GM23248 (cell line): ENCODE measurements around the gene RRBP1. TPM values are rescaled to one million over a fixed set of nuclear protein-coding genes. Genes with fewer than 3 reads are reported as not detected.

ENCODE experiments used
- DNase-seq: peaks from one replicate; pipeline ENCODE4 v3.0.0-alpha.2; 2015
- H2AFZ ChIP-seq: fragments of 200-600 bp; sonication (generic); 2 replicates; pipeline ENCODE4 v1.6.1; 2016; ENCODE audit warnings: antibody characterized with exemption
- H3F3A ChIP-seq: fragments of 200-600 bp; sonication (generic); 2 replicates; pipeline ENCODE4 v1.6.1; 2016; ENCODE audit warnings: mild to moderate bottlenecking, antibody characterized with exemption, mixed run types; ENCODE audit not compliant: insufficient read depth
- H3K27ac ChIP-seq: fragments of 200-600 bp; sonication (generic); 2 replicates; pipeline ENCODE4 v1.5.1; 2016; ENCODE audit warnings: mild to moderate bottlenecking
- H3K27me3 ChIP-seq: fragments of 200-600 bp; sonication (generic); replicated peaks from 2 replicates; pipeline ENCODE4 v1.6.1; 2016; ENCODE audit warnings: mild to moderate bottlenecking; ENCODE audit not compliant: insufficient read depth
- H3K36me3 ChIP-seq: fragments of 200-600 bp; sonication (generic); 2 replicates; pipeline ENCODE4 v1.6.1; 2016; ENCODE audit warnings: low read depth, mild to moderate bottlenecking
- H3K4me1 ChIP-seq: fragments of 200-600 bp; sonication (generic); 2 replicates; pipeline ENCODE4 v1.6.1; 2016; ENCODE audit warnings: mild to moderate bottlenecking; ENCODE audit not compliant: insufficient read depth
- H3K4me2 ChIP-seq: fragments of 200-600 bp; sonication (generic); one replicate; pipeline ENCODE4 v1.6.1; 2016; ENCODE audit warnings: mild to moderate bottlenecking; ENCODE audit not compliant: unreplicated experiment
- H3K4me3 ChIP-seq: fragments of 200-600 bp; sonication (generic); 2 replicates; pipeline ENCODE4 v1.5.1; 2016; ENCODE audit warnings: mild to moderate bottlenecking
- H3K79me2 ChIP-seq: fragments of 200-600 bp; sonication (generic); 2 replicates; pipeline ENCODE4 v1.6.1; 2016; ENCODE audit warnings: mild to moderate bottlenecking; ENCODE audit not compliant: insufficient read depth
- H3K9ac ChIP-seq: fragments of 200-600 bp; sonication (generic); 2 replicates; pipeline ENCODE4 v1.6.1; 2016; ENCODE audit warnings: mild to moderate bottlenecking
- H3K9me2 ChIP-seq: fragments of 200-600 bp; sonication (generic); 2 replicates; pipeline ENCODE4 v1.6.1; 2016; ENCODE audit warnings: mixed run types, mild to moderate bottlenecking, moderate library complexity; ENCODE audit not compliant: insufficient read depth
- H3K9me3 ChIP-seq: fragments of 200-600 bp; sonication (generic); one replicate; pipeline ENCODE4 v1.6.1; 2017; ENCODE audit warnings: low read depth
- H4K20me1 ChIP-seq: fragments of 200-600 bp; sonication (generic); 2 replicates; pipeline ENCODE4 v1.6.0; 2016; ENCODE audit not compliant: insufficient read depth
- EZH2 ChIP-seq: fragments of 200-600 bp; sonication (generic); IDR thresholded peaks from 2 replicates; pipeline ENCODE4 v1.6.1; 2018; ENCODE audit warnings: antibody characterized with exemption, mild to moderate bottlenecking; ENCODE audit not compliant: insufficient read depth, poor library complexity, severe bottlenecking
- EZH2phosphoT487 ChIP-seq: fragments of 200-600 bp; sonication (generic); IDR thresholded peaks from 2 replicates; pipeline ENCODE4 v1.6.1; 2018; ENCODE audit warnings: antibody characterized with exemption, moderate library complexity, mild to moderate bottlenecking, low read depth; ENCODE audit not compliant: insufficient read depth
- WGBS, 2 experiments: methylation state at CpG; one replicate each; pipeline ENCODE4 v1.1.6; 2015 to 2017; ENCODE audit warnings: low lambda C conversion rate in 2 of 2, low coverage in 1 of 2; ENCODE audit errors: missing lambda C conversion rate in 2 of 2; 5-methylcytosine and 5-hydroxymethylcytosine counted together
- in situ Hi-C: fragments of 300-500 bp; cut with MboI; formaldehyde crosslinking; loops from 2 replicates; pipeline ENCODE4 v1.15.0; 2020
- polyA plus RNA-seq: library from polyadenylated mRNA; unstranded; fragments of >200 nt; fragmentation: Nextera tagmentation; extraction: Ambion mirVana; gene quantifications from 2 replicates; pipeline ENCODE4 v1.2.1, GENCODE V29; 2016
- total RNA-seq: library from RNA; depleted of rRNA; stranded (reverse); fragments of >200 nt; shearing (Covaris generic); gene quantifications from 2 replicates; pipeline ENCODE4 v1.2.3, GENCODE V29; 2014

RRBP1 gene
- total and polyA plus RNA-seq, 2 experiments from 2014 or later = 127 to 182 TPM

DNA sequence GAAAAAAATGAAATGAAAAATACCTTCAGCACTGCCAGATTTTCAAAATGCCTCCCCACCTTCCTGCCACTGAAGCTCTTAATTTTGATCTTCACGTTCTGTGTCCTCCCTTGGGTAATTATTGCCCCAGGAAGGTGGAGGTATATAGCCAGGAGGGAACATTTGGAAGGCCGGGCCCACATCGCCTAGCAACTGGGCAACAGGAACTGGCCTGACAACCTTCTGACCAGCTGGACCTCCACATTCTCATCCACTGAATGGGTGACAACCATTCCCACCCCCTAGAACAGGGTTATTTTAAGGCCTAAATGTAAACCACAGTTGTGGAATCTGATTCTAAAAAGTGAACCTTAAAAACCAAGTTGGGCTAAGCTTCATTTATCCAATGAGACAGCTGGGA lies 3.2 kb downstream of the RRBP1 start:
- in situ Hi-C loops = loop anchor here (10.0 kb wide), 1 partner anchor 216 kb away; no protein-coding TSS in a partner anchor
- Histone ChIP-seq H2AFZ (no peak overlapping the region), H4K20me1 (peaks cover 52% of the 10 kb centered on the region; the same call in 1 of the 2 replicates), H3K9ac (peak overlapping the region; percentile 97; the same call in 1 of the 2 replicates), H3F3A (peaks cover 47% of the 10 kb centered on the region), H3K27ac (peak overlapping the region; percentile 95), H3K79me2 (peaks cover 73% of the 10 kb centered on the region), H3K36me3 (peaks cover 20% of the 10 kb centered on the region; the same call in 1 of the 2 replicates), H3K4me2 (no peak overlapping the region), H3K27me3 (no peaks in the 10 kb centered on the region), H3K9me2 (no peaks in the 10 kb centered on the region), H3K4me3 (no peak overlapping the region), H3K4me1 (peaks cover 52% of the 10 kb centered on the region), H3K9me3 (no peaks in the 10 kb centered on the region)
- TF ChIP-seq EZH2 = no peak
- TF ChIP-seq EZH2phosphoT487 = no peak
- WGBS, 2 experiments = 78 to 83% methylated on average over 3 of the region's 3 CpGs
- no peak for DNase-seq

DNA sequence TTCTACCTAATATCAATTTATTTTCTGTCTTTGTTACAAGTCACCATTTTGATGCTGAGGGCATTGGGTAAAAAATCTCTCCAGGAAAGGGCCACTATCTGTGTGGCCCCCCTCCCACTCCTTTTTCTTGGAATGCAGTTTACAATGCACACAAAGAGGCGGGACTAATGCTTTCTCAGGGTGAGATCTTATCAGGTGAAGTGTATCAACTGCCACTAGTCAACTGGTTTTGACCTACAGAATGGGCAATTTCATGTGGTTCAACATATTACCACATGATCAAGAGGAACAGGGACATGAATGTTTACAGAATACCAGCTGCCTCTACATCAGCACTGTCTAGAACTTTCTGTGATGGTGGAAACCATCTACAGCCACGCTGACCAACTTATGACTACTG lies 3.7 kb downstream of the RRBP1 start:
- Histone ChIP-seq H3K9me2 (no peaks in the 10 kb centered on the region), H3F3A (peaks cover 50% of the 10 kb centered on the region), H3K4me1 (peaks cover 52% of the 10 kb centered on the region), H3K9ac (no peak overlapping the region), H4K20me1 (peaks cover 58% of the 10 kb centered on the region; the same call in 1 of the 2 replicates), H3K9me3 (no peaks in the 10 kb centered on the region), H3K4me3 (no peak overlapping the region), H3K27me3 (no peaks in the 10 kb centered on the region), H3K79me2 (peaks cover 79% of the 10 kb centered on the region), H3K4me2 (no peak overlapping the region), H2AFZ (no peak overlapping the region), H3K36me3 (peaks cover 20% of the 10 kb centered on the region; the same call in 1 of the 2 replicates), H3K27ac (peak overlapping the region; percentile 95)
- TF ChIP-seq EZH2phosphoT487 (no peak), EZH2 (no peak)
- WGBS, 2 experiments = 62 to 67% methylated on average over 2 of the region's 2 CpGs
- in situ Hi-C loops = loop anchor here (10.0 kb wide), 1 partner anchor 217 kb away; no protein-coding TSS in a partner anchor
- DNase-seq = no peak

DNA sequence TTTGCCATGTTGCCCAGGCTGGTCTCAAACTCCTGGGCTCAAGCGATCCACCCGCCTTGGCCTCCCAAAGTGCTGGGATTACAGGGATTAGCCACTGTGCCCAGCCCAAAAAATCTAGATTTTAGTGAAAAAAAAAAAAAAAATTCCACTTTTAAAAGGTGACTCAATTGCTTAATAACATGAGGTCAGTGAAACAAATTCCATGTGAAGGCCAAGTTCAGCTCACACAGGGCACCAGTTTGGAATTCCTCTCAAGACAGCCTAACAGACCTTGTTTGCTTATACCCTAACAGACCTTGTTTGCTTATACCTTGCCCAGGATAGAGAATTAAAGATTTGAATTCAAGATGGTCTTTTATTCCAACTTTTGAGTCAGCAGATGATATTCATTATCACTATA lies 5.1 kb downstream of the RRBP1 start:
- peak; percentile 74 for DNase-seq
- H3K36me3 ChIP-seq = peaks cover 20% of the 10 kb centered on the region; the same call in 1 of the 2 replicates
- no peaks in the 10 kb centered on the region for H3K9me3 ChIP-seq
- peaks cover 70% of the 10 kb centered on the region; the same call in 1 of the 2 replicates for H4K20me1 ChIP-seq
- no peaks in the 10 kb centered on the region for H3K9me2 ChIP-seq
- H2AFZ ChIP-seq = no peak overlapping the region
- in situ Hi-C loops = loop anchor here (10.0 kb wide), 1 partner anchor 218 kb away; no protein-coding TSS in a partner anchor
- H3K4me3 ChIP-seq = no peak overlapping the region
- H3K27ac ChIP-seq = peak overlapping the region; percentile 66
- no peaks in the 10 kb centered on the region for H3K27me3 ChIP-seq
- peaks cover 58% of the 10 kb centered on the region for H3K4me1 ChIP-seq
- H3K9ac ChIP-seq = peak overlapping the region; percentile 49
- peaks cover 93% of the 10 kb centered on the region for H3K79me2 ChIP-seq
- WGBS, 2 experiments = 80 to 86% methylated on average over 2 of the region's 2 CpGs
- peak overlapping the region; percentile 21 for H3K4me2 ChIP-seq
- TF ChIP-seq EZH2 (no peak), EZH2phosphoT487 (no peak)
- H3F3A ChIP-seq = peaks cover 55% of the 10 kb centered on the region

DNA sequence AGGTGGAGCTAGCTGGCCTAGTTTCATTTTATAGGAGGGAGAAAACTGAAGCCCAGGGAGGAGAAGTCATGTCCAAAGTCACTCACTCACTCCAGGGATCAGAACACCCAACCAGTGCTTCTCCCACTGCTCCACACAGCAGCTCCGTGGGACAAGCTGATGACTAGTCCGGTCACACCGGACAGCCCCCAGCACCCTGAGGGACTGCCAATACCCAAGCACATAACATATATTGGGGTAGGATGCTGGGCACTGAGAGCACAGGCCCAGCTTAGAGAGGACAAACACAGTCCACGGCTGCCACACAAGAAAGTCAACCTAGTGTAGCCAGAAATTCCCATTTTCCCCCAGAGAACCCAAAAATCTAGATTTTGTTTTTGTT lies 5.7 kb downstream of the RRBP1 start:
- peak overlapping the region; percentile 66 for H3K27ac ChIP-seq
- in situ Hi-C loops = loop anchor here (10.0 kb wide), 1 partner anchor 218 kb away; no protein-coding TSS in a partner anchor
- H3K27me3 ChIP-seq = no peaks in the 10 kb centered on the region
- no peak overlapping the region for H3K4me3 ChIP-seq
- H3K4me2 ChIP-seq = peak overlapping the region; percentile 11
- H3K4me1 ChIP-seq = peaks cover 59% of the 10 kb centered on the region
- no peak overlapping the region for H2AFZ ChIP-seq
- no peak for DNase-seq
- 80 to 90% methylated on average over 4 of the region's 4 CpGs for WGBS, 2 experiments
- H3K9ac ChIP-seq = peak overlapping the region; percentile 49
- H4K20me1 ChIP-seq = peaks cover 70% of the 10 kb centered on the region; the same call in 1 of the 2 replicates
- H3K79me2 ChIP-seq = peaks cover 96% of the 10 kb centered on the region
- peaks cover 55% of the 10 kb centered on the region for H3F3A ChIP-seq
- H3K9me2 ChIP-seq = no peaks in the 10 kb centered on the region
- H3K36me3 ChIP-seq = peaks cover 20% of the 10 kb centered on the region; the same call in 1 of the 2 replicates
- H3K9me3 ChIP-seq = no peaks in the 10 kb centered on the region
- no peak for TF ChIP-seq EZH2
- TF ChIP-seq EZH2phosphoT487 = no peak
